AML-193 (cell line): ENCODE measurements around the gene MRPS23.

Source experiments
- DNase-seq, 2 experiments: peaks; one replicate each; lab custom pipeline; 2025; lab: John Stamatoyannopoulos, UW

The MRPS23 gene

DNA sequence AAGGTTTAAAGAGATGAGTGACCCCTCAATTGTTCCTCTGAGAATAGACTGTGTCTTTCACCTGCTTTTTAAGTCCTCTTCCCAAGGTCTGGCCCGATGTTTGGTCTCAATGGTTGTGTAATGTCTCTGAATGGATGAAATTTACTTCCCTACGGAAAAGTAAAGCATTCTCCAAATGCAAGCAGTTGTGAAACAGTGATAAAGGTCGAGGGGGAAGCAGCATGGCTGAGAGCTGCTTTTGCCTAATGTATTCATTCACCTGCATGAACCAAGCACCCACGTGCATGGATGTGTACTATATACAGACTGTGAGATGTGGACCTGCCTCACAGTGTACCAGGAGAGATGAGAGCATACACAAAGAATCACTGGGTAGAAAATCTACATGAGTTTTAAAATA is 11.4 kb downstream of the MRPS23 start:
- DNase-seq: no peak

DNA sequence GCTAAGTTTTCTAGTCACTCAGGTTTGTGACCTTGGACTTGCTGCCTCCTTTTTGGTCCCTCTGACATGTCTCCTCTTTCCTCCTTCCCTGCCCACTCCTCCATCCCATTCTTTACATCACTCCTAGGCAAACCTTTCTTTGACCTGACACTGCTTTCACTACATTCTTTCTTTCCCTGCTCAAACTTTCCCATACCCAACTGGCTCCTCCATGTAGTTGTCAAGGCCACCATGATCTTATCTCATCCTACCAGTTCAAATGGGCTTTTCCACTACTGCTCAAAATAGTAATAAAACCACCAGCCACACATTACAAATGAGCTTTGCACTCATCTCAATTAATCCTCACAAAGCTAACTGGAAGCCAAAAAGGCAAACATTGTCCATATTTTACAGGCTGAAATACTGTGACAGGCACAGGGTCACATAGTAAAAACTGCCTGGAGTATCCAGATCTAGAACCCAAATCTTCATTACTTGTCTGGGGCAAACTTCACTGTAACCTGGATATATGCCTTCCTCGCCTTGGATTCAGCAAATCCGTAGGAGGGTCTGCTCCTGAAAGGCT is 14.4 kb downstream of the MRPS23 start:
- no peak for DNase-seq

DNA sequence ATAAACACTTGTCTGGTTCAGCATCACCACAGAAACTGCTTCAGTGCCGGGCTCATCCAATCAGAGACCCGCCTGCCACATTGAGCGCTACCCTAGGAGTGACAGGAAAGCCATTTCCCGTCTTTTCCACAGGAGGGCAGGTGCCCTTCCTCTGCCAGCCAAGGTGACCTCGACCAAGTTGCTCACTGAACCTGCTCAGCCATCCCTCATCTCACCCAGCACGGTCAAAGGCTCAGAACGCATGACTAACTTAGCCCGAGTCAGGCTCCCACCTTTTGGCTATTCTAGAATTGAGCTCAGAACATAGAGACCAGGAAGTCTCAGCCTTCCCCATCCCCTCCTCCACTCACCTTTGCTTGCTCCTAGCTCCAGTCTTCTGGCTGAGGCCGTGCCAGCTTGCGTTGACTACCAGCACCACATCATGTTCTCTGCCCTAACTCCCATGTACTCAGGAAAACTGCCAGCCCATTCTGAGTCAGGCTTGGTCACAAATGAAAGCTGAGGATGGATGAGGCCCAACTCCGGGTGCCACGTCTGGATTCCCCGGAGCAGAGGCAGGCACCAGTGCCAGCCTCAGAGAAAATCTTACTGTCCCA is 15.6 kb downstream of the MRPS23 start:
- no peak for DNase-seq

DNA sequence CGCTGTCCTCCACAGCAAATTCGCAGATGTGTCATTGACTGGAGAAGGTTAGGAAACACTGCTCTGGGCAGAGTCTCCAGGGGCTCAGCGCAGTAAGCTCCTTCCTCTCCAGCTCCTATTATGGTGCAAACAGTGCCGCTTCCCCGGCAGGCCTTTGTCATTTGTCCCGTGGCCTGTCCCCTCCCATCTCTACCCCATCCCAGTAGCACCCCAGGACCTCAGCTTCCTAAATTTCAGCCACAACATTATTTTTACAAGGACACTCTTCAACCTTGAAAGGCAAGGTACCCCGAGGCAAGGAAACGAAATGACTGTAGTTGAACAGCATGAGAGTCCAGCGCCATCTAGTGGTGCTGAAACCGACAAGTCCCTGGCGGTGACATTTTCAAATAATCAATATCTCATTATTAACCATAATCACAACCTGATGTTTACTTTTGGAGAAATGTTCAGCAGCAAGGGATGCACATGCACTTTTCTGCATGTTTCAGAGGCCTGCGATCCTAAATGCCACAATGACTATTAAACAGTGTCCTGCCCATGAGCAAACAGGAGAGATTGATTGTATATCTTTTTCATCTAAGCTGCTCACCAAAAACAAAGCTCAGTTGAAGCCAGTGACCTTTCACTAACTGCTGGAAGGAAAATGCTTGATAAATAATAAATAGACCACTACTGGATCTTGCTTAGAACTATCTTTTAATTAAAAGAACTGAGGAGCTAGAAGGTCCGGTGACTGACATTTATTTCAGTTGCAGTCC is 16.5 kb downstream of the MRPS23 start:
- peak; percentile 89 to 91 for DNase-seq

DNA sequence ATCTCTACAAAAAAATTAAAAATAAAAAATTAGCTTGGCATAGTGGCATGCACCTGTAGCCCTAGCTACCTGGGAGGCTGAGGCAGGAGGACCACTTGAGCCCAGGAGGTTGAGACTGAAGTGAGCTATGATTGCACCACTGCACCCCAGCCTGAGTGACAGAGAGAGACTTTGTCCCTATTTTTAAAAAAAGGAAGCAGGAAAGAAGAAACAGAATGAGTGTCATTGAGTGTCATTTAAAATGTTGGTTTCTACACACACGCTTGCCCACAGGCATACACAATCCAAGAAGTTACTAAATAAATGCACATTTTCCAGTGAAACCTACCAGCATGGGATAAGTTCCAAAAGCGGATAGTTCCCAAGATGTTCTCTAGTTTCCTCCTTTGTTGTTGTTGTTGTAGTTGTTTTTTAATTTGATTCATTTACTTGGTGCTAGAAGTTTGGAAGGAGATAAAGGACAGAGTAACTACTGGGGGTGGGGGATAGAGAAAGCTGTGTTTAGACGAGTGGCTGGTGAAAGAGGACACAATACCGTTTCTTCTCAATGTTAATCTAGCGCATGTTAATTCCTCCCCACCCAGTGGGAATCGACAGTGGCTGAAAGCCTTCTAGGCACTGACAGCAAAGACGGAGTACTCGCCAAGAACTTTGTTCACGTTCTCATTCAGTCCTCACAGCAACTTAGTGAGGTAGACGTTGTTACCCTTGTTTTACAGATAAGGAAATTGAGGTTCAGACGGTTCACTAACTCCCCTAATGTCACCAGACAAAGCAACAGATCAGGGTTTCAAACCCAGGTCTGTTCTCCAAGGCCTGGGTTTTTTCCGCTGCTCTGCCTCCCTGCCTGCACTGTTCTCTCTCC is 17.3 kb downstream of the MRPS23 start:
- peak; percentile 57 to 66 for DNase-seq

DNA sequence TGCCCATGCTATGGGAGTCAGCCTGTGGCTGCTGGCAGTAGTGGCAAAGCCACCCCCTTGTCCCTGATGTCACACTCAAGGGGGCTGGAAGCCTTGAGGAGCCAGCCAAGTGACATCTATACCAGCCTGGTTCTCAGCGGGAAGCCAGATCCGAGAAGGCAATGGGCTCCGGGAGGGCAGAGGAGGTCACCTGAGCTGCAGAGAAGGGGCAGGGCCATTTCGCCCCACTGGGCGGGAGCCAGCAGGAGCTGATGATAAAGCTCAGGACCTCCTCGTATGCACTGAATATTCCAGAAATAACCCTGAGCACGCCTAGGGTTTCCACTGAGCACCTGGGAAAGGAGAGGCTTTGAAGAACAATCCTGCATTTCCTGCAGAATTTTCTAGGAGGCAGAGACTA is 19.0 kb downstream of the MRPS23 start:
- DNase-seq: no peak

DNA sequence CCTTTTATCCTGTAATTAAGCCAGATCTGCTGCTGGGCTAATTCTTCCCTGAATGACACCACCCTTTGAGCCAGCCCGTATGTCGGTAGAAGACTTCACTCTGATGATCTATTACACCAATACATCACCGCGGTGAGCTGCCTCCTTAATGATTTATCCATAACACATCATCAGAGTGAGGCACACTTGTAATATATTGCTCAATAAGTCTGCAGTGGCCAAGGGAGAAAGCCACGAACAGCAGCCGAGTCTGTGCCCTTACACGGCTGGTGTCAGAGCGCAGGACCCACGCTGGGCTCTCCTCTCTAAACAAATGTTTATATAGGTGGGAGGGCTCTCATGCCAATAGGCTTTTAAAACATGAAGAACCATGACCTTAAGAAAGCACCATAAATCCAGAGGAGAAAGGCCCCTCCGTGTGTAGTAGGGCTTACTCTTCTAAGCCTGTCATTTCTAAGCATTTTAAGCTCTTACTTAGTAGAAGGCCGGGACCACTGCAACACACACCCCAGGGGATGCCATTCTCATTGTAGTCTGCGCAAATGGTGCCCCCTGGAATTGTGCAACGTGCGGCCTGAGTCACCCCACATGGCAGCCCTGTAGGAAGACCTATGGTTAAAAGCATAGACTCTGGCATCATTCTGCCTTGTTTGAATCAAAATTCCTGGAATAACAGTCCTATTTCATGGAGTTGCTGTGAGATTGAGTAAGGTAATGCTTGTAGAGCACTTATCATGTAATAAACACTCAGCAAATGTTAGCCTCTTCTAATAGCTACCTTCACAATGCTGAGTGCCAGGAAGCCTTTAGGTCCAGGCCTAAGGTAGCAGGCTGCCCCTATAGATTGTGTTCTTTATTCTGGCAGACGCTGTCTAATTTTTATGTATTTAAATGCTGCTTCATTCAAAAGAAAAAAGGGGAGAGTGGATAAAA is 26.1 kb downstream of the MRPS23 start:
- DNase-seq: no peak

DNA sequence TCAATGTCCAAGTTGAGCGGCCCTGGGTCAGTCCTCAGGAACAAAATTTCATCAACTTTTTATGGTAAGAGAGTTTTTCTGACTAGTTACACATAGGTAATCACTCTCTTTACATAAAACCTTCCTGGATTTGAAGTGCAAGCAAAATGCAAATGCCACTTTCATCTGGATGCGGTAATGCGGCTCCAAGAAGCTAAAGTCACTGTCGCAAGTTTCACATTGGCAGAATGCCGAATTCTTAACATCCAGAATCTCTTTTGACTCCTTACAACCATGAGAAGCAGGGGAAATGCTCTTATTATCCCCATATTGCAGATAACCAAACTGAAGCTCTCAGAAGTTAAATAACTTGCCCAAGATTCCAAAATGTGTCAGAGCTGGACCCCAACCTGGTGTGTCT is 30.0 kb downstream of the MRPS23 start:
- no peak for DNase-seq

DNA sequence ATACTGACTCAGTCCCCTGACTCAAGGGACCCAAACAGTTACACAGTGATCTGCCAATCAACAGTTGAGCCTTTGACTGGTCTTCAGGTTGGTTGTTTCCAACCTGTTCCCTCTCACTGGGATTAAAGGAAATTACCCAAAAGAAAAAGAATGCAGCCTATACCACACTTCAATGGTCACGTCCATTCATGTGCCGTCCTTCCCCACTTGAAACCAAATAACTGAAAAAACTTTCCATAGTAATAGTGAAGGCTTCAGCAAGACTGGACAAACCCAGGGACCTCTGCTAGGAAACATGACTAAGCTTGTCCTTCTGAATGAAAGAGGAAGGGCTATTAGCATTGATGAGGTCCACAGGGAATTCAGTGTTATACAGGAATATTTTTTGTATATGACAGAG is 30.6 kb downstream of the MRPS23 start:
- DNase-seq: no peak

DNA sequence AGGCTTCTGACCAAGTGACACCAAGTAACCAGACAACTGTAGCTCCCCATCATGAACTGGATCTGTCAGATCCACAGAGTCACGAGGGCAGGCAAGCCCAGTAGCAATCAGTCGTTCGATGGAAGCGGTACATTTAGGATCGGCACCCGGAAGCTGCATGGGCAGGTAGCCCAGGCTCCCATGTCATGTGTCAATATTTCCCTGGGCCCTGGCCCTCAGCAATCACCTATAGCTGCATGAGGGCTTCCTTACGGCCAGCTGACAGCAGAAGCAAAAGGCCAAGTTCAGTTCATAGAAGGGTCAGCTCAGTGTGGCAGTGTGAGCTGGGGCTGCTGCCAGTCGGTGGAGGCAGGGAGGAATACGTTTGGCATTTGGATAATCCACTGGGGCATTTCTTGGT is 31.8 kb downstream of the MRPS23 start:
- no peak for DNase-seq

DNA sequence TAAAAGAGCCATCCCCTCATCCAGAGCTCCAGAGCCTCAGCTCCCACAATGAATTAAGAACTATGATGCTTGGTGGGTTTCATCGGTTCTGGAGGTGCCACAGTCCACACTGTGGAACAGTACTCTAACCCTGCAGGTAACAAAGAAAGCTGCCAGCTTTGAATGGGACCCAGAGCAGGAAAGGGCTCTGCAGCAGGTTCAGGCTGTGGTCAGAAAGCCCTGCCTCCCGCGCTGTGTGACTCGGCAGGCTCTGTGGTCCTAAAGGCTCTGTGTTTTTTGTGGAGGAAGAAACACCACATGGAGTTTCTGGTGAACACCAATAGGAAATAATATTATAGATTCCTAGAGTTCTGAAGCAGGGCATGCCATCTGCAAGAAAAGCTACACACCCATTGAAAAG is 32.5 kb downstream of the MRPS23 start:
- no peak for DNase-seq

DNA sequence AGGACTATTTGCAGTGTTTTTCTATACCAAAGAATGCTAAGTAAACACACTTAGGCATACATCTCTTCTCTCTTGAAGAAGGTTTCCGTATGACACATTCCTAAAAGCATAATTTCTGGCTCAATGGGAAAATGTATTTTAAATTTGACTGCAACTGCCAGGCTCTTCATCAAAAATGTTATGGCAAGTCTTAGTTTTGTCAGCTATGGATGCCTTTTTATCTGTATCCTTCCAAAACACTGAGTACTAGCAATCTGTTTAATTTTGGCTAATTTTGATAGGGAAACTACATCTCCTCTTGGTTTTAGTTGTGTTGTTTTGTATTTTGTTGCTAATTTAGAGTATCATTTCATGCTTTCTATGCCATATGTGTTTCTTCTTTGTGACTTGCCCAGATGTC is 35.4 kb downstream of the MRPS23 start:
- DNase-seq: no peak

DNA sequence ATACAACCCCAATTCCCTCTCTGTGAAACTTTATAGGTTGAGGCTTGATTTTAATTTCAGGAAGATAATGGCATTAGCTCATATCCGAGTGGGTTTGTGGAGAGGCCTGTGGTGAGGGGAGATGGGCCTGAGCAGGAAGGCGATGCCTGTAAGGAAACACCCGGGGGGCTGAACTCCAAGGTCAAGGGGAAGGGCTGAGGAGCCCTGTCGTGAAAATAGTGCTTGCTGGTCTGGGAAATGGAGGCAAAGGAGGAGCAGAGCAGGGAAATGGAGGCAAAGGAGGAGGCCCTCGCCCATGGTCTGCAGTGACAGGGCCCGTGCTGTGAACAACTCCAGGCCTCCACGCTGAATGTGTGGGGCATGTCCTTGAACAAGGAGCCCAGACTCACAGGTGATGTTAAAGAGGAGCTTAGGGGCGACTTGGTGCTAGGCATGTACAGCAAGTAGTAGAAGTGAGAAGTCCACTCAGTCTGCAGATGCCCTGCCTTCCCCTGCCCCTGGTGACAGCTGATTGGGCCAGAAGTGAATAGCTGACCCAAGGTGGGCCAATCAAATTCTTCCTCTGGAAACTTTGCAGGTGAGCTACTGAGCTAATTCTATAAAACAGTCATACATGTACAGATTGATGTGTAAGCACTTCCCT is 38.1 kb downstream of the MRPS23 start:
- DNase-seq: no peak

DNA sequence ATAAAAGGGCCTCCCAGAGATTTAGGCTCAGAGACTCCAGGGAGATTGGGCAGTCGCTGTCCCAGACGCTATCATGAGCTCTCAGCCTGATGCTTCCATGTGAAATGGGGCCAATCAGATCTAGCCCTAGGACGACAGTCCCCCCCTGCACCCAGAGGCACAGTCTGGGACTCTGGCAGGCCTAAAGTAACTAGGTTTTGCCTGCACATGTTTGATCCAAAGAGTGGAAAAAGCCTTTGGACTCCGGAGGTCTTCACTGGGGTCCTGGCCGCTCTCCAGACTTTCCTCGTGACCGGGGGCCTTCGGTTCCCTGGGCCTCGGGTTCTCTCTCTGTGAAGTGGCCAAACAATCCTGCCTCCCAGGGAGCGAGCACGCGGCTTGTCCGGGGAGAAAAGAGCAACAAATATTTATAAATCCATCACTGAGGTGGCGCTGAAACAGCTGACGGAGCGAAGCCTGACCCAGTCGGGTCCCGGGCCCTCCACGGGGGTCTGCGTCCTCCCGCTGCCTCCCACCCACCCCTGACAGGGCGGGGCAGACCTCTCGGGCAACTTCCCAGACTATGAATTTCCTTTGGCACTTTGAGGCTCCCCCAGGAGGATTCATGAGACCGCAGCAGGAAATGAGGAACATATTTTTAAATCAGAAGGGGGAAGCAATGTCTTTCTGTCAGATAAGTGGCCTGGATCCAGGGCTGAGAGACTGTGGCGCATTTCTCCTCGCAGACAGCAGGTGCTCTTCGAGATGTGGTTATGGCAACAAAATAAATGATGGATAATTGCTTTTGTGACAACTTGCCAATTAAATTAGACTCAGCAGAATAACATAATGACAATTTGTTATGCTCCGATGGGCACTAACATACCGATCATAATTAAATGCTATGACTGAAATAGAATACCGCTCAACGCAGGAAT is 38.9 kb downstream of the MRPS23 start:
- peak; percentile 60 for DNase-seq

DNA sequence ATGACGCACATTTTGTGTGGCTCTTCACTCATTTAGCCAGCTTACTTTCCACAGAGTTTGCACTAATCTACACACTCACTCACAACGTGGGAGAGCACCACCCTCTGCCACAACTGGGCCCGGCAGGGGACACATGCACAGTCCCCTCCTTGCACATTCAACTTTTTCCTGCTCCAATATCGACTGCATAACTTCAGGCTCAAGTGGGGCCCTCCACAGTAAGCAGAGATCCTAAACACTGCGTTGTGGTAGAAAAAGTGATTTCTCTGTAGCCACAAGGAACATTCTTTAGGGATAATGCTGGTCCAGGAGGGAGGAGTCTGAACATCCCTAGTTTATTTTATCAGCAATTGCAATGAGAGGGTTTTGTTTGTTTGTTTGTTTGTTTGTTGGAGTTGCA is 40.0 kb downstream of the MRPS23 start:
- no peak for DNase-seq

DNA sequence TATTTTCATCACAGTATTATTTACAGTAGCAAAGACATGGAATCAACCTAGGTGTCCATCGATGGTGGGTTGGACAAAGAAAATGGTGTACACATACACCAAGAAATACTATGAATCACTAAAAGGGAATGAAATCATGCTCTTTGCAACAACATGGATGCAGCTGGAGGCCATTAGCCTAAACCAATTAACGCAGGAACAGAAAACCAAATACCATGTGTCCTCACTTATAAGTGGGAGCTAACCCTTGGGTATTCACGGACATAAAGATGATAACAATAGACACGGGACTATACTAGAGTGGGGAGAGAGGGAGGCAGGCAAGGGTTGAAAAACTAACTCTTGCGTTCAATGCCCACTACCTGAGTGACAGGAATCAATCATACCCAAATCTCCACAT is 41.0 kb downstream of the MRPS23 start:
- no peak for DNase-seq

DNA sequence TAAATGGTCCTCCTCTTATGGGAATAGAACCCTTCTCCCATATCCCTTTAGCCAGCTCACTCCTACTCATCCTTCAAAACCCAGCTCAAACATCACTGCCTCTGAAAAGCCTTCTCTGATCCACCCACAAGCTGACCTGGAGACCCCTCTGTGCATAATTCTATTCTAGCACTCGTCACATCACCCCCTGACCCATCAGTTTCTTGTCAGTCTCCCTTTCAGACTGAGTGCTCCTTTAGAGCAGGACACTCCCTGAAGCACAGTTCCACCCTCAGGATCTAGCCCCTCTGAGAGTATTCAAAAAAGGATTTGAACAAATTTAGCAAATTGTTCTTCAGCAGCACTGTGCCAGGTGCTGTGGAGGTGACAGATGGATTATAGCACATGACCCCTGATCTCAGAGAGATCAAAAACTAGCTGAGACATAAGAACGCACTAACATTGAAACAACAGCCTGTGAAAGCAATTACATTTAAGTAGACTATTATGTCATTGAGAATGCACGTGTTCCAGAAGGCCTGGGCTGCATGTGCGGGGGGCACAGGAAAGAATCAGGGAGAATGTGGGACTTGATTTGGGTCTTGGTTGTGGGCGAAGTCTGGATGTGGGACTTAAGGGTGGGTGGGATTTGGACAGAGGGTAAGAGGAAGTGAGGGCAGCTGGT is 43.5 kb downstream of the MRPS23 start:
- no peak for DNase-seq

DNA sequence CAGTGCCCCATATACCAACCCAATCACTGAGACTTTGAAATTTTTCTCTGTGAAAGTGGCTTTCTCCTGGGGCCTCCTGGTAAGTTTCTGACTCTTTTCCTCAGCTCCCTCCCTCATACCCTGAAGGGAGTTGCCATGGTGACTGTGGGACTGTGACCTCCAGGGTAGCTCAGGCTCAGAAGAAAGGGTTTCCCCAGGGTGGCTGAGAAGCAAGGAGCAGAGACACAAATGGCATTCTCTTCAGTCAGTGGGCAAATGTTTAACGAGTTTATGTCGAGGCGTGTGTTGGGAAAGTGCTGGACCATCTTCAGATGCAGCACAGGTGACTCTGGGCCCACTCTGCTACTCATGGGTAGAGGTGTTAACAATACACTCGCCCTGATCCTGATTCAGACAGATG is 46.8 kb downstream of the MRPS23 start:
- no peak for DNase-seq

DNA sequence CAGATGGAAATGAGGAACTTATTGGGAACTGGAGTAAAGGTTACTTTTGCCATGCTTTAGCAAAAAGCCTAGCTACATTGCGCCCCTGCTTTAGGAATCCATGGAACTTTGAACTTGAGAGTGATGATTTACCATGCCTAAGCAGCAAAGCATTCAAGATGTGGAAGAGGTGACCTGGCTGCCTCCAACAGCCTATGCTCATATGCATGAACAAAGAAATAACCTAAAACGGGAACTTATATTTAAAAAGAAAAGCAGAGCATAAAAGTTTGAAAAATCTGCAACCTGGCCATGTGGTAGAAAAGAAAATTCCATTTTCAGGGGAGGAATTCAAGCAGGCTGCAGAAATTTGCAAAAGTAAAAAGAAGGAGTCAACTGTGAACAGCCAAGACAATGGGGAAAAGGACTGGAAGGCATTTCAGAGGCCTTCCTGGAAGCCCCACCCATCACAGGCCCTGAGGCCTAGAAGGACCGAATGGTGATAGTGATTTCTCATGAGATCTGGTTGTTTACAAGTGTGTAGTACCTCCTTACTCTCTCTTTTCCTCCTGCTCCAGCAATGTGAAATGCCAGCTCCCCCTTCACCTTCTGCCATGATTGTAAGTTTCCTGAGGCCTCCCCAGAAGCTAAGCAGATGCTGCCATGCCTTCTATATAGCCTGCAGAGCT is 48.7 kb downstream of the MRPS23 start:
- DNase-seq: no peak
